ENCODE data around the gene MACROD2.

MACROD2 gene

DNA sequence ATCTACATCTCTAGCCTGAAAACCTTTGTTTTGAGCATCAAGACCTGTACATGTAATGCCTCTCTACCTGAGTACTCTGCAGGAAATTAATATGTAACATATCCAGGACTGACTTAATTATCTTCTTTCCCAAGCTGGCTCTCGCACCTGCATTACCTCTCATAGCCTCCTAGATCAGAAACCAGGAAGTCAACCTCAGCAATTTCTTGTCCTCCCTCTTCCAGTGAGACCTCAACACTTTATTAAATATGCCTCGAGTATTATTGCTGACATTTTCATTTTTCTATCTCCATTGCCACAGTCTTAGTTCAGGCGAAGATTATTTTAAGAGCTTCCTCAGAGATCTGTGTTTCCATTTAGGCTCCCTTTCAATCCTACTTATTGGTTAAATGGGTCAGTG lies 69.0 kb downstream of the MACROD2 start:
- DNase-seq = no peak

DNA sequence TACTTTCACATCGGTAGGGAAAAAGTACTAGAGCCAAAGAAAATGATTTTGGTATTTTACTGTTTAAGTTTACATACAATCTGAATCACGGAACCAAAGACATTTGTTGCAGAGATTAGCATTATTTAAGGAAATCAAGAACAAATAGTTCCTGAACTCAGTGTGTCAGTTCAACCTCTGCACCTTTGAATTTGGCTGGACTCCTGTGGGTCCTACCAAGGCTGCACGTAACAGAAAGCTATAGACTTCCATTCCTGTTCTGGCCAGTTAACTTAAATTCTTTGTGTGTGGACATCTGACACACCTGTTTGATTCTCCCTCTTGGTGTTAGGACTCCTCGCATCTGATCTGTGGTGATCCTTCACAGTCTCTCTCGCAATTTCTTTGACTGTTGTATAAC lies 69.6 kb downstream of the MACROD2 start:
- no peak for DNase-seq

DNA sequence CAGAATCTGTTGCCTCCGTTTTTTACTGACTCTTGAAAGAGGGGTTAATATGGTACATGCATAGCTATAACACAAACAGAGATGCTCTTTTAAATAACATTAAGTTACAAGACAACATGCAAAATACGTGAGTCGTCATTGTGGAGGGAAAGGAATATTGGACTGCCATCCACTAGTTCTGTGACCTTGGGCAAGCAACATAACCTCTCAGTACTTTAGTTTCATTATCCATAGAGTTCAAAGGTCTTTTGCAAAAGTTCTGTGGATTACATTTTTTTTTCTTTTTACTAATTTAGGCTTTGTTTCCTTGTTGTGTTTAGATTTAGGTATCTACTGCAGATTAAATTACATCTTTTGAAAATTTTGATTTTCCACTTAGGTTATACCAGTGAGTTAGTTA lies 70.5 kb downstream of the MACROD2 start:
- DNase-seq = no peak

DNA sequence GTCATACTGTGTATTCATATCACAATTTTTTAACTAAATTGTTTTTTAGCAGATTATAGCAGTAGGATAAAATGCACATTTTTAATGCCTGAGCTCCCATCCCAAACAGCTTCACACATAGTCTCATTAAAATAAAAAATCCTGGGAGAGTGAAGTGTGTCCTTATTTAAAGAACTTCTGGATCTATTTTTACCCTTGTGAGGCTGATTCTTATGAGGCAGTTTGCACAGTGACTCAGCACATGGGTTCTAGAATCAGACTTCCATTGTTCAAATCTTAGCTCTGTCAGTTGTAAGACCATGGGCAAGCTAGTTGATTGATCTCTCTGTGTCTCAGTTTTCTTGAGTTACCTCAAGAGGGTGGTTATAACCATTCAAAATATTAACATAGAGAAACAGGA lies 72.3 kb downstream of the MACROD2 start:
- no peak for DNase-seq

DNA sequence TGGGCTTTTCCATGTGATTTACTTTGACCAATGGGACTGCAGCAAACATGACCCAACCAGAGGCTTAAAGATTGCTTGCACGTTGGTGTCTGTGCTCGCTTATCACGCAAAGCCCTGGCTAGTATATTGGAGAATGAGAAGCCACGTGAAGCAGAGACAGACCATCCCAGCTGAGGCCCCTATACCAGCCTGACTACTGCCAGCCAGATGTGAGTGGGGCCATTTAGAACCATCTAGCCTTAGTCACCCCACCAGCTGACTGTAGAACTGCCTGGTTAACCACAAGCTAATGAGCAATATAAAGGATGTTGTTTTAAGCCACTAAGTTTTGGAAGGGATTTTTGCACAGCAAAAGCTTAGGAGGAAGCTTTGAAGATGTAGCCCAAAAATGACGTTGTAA lies 74.5 kb downstream of the MACROD2 start:
- no peak for DNase-seq

DNA sequence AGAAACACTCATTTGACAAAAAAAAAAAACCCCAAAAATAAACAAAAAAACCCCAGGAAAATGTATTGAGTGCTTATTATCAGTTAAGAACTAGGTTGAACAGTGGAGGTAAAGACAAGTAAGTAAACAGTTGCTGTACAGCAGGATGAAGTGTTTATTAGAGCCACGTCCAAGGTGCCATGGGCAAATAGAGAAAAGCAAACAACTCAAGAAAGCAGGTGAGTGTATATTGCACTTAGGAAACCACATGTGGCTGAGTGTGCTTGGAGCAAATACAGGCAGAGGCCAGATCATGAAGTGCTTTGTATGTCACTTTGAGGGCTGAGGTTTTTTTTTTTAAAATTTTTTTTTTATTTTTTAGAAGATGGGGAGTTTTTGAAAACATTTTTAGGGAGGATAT lies 98.3 kb downstream of the MACROD2 start:
- no peak for DNase-seq

DNA sequence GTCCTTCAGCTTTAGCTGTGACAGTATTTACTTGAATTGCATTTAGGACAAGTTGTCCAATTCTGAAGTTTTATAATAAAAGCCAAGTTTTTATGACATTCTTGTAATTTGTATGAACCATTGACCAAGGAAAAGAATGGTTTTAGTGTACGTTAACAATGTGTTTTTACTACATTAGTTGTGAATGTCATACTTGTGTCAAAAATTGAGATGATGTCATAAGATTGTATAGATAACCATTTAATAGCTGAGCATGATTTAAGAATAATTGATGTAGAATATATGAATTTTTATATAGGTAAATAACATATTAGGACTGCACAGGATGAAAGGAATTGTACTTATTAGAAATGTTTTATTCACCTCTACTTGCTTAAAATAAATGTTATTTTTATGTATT lies 102.9 kb downstream of the MACROD2 start:
- no peak for DNase-seq

DNA sequence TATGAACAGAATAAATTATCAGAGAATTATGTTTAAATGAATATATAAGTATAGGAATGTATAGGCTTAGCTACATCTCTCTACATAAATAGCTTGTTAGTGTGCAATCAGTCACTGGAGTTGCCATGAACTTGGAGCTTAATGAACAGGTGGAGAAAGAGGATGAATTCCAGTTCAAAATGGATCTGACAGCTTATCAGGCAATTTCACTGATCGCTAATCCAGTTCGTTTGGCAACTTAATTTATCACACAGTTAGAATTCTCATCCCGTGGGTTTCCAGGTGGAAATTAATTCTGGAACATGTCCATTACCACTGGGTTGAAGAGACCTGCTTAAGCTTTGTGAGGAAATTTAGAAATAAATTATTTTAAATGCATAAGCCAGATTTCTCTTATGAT lies 118.1 kb downstream of the MACROD2 start:
- DNase-seq = no peak

DNA sequence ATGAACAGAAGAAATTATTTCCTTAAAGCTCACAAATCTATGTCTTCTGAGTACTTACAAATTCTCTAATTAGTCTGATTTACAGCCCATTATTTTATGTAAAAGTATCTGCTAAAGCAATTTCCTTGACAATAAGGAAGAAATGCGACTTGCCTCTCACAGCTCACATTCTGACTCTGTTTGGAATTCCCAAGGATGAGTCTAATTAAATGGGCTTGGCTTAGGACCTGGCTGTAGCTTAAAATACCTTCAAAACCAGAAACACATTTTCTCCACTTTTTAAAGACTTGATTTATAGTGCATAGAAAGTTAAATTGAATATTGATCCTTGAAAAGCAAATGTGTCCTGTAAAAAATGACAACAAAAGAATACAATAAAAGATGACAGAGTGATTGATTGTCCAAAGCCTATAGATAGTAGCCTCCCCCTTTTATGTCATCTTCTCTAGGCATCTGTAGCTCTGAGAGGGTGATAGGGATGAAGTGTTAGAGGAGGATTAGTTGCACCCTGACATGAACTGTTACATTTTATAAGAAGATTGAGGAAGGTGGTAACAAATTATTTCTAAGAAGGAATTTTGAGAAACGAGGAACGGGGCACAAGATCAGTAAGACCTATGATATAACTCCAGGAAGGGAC lies 118.9 kb downstream of the MACROD2 start:
- DNase-seq = no peak

DNA sequence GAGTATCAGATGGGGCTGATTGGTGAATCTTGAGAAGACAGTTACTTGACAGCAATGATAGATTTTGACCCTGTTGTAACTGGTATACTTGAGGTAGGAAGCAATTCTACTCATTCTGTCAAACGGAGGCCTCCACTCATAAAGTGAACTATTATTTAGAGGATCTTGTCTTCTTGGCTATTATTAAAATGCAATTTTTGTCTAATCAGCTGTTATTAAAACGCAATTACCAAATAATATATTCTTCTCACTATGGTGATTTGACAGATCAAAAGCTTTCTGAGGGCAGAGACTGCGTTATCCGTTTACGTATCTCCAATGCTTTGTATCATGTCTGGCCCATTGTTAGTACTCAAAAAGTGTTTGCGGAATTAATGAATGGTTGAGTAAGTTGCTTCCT lies 120.7 kb downstream of the MACROD2 start:
- no peak for DNase-seq

DNA sequence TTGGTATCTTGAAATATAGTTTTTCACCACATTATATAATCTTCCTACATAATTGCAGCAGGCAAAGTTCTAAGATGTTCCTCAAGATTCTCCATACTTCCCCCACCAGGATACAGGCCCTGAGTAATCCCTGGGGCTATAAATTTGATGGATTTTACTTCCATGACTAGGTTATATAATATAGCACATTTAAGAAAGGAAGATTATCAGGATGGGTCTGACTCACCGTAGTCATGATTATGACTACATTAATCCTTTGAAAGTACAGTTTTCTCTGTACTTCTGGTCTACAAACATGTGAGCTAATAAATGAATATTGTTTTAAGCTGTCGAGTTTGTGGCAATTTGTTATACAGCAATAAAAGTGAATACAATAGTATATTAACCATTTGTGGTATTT lies 122.5 kb downstream of the MACROD2 start:
- no peak for DNase-seq

DNA sequence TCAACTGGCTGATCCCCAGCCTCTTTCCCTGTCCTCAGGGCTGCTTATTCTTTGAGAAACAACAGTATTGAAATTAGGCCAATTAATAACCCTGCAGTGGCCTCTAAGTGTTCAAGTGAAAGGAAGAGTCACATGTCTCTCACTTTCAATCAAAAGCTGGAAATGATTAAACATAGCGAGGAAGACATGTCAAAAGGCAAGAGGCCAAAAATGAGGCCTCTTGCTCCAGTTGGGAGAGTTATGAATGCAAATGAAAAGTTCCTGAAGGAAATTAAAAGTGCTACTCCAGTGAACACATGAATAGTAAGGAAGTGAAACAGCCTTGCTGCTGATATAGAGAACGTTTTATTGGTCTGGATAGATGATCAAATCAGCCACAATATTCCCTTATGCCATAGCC lies 131.5 kb downstream of the MACROD2 start:
- DNase-seq = no peak

DNA sequence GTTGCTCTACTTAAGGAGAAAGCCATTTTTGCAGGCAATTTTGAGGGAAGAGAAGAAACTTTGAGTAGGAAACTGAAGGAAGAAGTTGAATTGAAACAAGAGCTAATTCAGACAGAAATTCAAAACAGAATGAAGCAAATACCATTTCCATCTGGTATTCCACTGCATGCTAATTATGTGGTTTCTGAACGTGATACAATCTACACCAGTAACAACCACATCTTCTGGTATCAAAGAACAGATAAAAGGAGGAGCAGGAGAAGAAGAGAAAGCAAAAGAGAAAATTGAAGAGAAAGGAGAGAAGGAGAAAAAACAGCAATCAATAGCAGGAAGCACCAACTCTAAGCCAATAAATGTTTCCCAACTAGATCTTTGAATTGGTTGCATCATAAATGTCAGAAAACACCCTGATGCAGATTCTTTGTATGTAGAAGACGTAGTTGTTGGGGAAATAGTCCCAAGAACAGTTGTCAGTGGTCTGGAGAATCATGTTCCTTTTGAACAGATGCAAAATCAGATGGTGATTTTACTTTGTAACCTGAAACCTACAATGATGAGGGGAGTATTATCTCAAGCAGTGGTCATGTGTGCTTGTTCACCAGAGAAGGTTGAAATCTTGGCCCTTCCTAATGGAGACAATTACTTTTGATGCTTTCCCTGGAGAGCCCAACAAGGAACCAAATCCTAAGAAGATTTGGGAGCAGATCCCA lies 132.4 kb downstream of the MACROD2 start:
- DNase-seq = no peak

DNA sequence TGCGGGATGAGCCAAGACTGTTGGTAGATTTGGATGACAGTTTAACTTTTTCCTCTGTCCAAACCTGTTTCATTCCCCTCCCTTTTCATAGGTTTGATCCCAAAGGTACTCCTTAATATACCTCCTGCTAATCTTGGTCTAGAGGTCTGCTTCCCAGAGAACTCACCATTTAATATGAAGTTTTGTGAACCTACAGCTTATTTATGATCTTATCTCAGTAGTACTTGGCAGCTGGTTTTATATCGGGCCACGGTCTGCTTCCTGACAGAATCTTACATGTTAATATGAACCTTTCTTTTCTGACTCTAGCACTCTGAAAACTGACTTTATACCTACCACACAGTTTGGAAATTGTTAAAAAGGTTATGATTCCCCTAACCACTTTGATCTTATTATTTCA lies 138.7 kb downstream of the MACROD2 start:
- no peak for DNase-seq

DNA sequence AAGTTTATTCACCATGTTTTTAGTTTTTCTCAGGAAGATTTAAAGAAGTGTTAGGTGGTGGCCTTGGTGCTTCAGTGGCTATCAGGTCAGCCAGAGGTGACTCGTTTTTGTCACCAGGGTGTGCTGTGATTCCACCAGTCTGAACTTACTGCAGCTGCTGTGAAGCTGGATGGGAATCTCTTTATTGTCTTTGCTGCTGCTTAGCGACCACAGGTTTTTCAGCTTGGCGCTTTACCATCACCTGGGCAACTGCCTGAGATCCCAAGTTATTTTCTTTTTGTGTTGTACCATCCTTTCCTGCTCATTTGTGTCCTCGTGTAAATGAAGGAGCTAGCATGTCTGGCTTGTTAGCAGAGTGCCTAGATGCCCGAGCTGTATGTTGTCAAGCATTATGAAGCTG lies 146.9 kb downstream of the MACROD2 start:
- no peak for DNase-seq

DNA sequence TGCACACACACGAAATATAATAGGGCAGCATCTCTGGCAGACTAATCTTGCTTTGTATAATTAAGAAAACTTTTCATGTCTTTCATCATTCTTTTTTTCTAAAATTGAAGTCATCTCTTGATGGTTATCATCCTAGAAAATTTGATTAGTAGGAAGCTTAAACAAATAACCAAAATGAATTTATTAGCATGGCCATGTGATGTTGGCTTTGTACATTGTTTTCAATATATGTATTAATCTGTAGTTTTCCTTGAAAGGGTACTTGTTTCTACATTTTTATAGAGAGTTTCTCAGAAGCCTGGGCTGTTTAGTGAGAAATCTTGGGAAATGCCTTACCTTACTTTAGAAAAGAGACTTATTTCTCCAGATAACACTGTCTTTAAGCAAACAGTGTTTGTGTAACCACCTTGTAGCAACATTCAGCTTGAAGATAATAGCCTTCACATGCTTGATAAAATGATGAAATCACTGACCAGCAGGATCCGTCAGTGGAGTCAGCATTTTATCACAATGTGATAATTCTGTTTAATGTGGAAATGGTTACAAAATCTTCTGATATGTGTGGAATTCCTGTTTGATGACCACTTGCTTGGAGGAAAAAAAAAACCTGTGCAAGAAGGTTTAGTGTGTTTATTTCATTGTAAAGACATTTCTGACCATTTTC lies 147.8 kb downstream of the MACROD2 start:
- DNase-seq = no peak

DNA sequence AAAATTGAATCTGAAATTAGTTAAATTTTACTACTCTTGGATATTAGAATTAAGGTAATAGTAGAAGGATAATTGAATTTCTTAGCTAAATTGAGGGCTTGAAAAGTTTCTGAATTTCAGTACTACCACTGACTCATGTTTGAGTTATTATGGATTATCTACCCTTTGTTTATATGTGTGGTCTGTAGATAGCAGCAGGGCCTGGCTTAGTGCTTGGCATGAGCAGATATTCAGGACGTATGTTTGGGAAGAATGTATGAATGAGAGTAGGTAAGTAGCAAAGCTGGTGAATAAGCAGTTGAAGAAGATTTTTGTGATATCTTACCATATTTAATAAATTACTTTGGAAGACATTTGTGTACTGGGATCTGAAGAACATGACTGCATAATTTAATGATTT lies 152.7 kb downstream of the MACROD2 start:
- DNase-seq = no peak

DNA sequence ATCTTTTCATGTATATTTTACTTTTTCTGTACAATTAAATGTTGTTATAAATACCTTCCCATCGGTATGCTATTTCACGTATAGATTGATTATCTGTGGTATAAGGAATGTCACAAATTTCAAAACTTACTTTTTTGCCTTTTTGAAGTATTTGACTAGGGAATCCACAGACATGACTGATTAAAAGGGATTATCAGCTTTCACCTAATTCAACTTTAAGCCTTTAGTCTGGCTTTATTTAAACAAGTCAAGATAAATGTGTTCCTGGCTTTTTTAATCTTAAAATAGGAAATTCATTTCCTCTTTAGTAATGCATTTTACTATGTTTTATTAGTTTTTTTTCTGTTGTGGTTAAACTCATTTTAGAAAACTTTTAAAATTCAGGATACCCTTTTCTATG lies 160.0 kb downstream of the MACROD2 start:
- DNase-seq = no peak

DNA sequence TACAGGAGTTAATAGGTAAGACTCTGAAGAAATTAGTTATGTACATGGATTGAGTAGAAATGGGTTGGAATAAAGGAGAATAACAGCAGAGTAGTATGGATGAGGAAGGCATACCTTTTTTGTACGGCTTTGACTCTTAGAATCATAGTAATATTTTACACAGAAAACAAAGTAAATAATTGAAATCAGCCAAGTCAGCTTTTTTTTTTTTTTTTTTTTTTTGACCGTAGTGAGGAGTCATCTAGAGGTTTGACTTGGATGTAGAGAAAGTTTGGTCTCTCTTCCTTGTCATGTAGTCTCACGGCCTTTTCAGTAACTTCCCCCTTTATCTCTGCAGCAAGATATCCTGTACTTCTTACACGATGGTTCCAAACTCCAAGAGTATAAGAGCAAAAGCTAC lies 183.2 kb downstream of the MACROD2 start:
- DNase-seq = no peak

DNA sequence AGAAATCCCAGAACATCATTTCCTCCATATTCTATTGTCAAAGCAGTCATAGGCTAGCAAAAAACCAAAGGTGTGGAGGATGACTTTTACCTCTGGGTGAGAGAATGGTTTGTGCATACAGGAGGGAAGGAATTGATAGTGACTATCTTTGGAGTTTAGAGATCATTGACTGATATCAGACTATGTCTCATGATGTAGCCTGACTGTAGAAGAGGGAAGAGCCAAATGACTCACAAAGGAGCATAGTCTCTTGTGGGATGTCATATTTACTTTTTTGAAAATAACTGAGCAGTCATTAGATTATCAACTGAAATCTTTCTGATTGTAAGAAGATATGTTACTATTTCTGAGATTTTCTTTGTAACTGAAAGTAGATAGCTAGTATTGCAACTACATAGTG lies 183.6 kb downstream of the MACROD2 start:
- DNase-seq = no peak

DNA sequence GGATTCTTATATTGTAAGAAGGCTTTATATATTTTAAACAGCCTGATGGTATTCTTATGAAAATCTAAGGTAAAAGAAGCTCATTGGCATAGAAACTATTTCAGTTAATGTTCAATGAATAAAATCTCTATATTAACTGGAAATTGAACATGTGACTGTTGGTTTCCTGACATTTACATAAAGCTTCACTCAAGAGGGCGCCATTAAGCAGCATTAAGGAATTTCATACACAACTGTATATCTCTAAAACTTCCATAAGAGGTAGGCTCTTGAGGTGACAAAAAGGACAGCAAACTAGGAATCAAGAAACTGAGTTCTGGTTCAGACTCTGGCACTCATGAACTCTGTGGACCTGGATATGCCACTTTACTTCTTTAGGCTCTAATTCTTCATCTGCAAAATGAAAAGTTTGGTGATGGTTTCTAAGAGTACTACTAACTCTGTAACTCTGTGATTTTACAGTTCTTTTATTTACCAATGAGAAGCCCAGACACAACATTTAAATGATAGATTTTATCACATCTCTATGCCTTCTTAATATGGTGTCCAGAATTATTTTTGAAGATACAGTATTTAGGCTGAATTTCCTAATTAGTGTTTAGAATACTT lies 194.6 kb downstream of the MACROD2 start:
- no peak for DNase-seq

DNA sequence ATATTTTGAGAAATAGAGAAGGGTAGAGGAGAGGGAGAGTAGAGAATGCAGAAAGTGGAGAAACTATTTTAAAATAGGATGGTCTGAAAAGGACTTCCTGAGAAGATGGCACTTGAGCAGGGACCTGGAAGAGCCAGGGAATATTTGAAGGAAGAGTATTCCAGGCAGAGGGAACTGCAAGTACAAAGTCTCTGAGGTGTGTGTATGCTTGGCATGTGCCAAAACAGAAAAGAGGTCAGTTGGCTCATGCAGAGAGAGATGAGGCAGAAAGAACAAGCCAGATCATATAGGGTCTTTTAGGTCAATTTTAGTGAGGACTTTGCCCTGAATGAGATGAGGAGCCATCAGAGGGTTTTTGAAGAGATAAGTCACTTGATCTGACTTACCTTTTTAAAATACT lies 196.2 kb downstream of the MACROD2 start:
- DNase-seq = no peak

DNA sequence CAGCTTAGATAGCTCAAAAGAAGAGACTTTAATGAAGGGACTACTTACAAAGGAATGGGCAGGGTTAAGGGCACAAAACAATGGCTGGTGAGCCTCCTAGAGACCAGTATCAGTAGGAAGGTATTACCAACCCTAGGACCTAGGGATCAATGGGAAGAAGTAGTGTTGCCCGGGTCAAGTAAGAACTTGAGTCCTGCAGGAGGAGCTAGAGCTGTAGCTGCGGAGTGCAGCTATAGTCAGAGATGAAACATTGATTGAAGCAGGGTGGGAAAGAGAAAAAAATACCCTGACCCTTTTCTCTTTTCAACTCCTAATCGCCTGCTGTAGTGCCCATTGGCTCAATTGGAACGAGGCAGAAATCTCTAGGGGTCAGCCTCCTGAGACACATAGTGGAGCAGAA lies 198.1 kb downstream of the MACROD2 start:
- no peak for DNase-seq

DNA sequence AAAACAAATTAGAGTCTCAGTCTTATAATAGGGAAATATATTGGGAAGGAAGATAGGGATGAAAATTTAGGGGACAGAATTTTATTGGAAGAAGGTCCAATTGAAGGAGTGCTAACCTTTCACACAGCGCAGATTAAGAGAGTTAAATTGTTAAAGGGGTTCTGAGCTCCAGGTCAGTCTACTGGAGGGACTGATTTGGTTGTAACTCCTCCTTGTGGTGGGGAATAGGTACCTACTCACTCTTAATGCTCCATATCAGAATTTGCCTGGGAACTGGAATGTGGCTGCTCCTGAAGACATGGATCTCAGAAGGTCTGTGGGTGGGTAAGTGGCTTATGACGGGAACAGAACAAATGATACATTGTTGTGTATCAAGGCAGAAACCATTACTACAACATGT lies 198.6 kb downstream of the MACROD2 start:
- no peak for DNase-seq

Measured in CD4-positive, alpha-beta T cell treated with Interleukin-4 for 4 hours (primary cell).